GM21381 (cell line): ENCODE measurements around the gene PROCA1.
"Not testable (repeated sequence)": the region's sequence is repeated elsewhere in the genome, so short reads cannot be mapped to it uniquely, and the experiment has no call there.

ENCODE experiments used
- ATAC-seq: cut with Tn5 transposase; IDR thresholded peaks from one replicate; pipeline ENCODE4 v1.9.1; 2021; ENCODE audit warnings: mild to moderate bottlenecking, moderate library complexity; ENCODE audit not compliant: unreplicated experiment

Gene PROCA1

GRCh38 chr17:28744104-28744971, 32.6 kb upstream of the PROCA1 start:
- ATAC-seq: peak; percentile 30

GRCh38 chr17:28743243-28744103, 31.8 kb upstream of the PROCA1 start, which contains the start of gene TRAF4:
TSS of gene TRAF4 (plus strand) at chr17:28744011. CDS start at chr17:28744113, 102 bp downstream.
- peak; percentile 69 for ATAC-seq

DNA sequence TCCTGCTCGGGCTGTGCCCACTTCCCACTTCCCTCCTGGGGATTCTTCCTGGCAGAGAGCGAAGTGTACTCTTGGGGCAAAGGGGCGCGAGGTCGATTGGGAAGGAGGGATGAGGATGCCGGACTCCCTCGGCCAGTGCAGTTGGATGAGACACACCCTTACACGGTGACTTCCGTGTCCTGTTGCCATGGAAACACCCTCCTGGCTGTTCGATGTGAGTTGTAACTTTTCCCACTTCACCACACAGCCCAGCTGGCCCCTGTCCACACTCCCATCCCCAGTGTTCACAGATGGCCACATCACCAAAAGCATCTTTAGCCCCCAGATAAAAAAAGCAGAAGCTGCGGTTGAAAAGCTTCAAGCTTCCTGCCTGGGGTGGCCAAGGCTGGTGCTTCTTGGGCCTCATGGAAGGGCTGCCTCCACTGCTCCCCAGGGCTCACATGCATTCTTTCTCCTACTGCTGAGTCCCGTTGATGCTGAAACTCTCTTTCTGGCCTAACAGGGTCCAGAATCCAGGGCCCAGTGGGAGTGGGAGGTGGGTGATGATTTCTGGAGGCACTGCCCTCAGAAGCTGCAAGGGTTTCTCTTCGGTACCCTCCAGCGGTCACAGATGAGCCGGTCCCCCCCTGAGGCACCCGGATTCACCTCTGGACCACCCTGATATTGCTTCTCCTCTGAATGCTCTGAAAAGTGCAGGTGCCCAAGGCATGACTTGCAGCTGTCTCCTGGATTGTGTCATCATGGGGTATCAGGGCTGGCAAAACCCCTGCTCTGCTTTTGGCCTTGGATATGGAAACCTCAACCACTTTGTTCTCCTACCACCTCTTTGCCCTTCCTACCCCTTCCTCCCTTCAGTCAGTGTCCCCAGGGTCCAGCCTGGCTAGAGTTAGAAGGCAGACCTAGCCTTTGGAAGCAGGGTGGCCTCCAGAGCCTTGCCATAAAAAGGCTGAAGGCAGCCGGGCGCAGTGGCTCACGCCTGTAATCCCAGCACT, 30.0 kb upstream of the PROCA1 start:
- no peak for ATAC-seq

GRCh38 chr17:28740406-28741357, 29.0 kb upstream of the PROCA1 start:
- no peak for ATAC-seq

- peak; percentile 28 for ATAC-seq
Observed at GRCh38 chr17:28738680-28739384, 27.1 kb upstream of the PROCA1 start.

DNA sequence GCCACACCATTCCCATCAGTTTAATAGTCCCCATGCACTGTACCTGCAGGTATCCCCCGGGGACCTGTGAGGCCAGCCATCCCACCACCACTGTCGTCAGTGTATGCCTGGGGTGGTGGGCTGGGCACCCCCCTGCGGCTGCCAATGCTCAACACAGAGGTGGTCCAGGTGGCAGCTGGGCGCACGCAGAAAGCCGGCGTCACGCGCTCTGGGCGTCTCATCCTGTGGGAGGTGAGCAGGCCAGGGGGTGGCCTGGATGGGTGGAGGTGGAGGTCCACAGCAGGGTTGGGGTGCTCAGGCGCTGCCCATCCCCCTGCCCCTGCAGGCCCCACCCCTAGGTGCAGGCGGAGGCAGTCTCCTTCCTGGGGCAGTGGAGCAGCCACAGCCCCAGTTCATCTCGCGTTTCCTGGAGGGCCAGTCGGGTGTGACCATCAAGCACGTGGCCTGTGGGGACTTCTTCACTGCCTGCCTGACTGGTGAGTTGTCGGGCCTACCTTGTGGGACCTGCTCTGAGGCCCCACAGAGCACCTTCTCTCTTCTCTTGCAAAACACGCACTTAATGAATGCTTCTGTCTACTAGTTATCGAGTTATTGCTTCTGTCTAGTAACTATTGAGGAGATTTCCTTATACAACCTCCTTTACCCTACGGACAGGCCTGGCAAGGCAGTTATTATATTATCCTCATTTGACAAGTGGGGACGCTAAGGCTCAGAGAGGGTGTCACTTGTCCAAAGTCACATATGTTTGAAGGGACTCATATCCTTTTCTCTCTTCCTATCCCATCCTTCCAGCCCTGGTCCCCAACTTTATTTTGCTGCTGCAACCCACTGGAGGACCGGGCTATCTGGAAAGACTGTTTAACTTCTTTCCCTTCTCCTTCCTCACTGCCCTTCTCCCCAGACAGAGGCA, 26.3 kb upstream of the PROCA1 start:
- ATAC-seq: peak; percentile 61

DNA sequence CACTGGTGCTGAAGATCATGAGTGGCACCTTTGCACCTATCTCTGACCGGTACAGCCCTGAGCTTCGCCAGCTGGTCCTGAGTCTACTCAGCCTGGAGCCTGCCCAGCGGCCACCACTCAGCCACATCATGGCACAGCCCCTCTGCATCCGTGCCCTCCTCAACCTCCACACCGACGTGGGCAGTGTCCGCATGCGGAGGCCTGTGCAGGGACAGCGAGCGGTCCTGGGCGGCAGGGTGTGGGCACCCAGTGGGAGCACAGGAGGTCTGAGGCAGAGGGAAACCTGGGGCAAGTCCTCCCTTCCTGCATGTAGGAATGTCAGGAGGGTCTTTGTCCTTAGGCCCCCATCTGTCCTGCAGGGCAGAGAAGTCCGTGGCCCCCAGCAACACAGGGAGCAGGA, 25.6 kb upstream of the PROCA1 start:
- ATAC-seq: no peak

- ATAC-seq: not testable (repeated sequence)
Observed at GRCh38 chr17:28735913-28736769, 24.5 kb upstream of the PROCA1 start.

DNA sequence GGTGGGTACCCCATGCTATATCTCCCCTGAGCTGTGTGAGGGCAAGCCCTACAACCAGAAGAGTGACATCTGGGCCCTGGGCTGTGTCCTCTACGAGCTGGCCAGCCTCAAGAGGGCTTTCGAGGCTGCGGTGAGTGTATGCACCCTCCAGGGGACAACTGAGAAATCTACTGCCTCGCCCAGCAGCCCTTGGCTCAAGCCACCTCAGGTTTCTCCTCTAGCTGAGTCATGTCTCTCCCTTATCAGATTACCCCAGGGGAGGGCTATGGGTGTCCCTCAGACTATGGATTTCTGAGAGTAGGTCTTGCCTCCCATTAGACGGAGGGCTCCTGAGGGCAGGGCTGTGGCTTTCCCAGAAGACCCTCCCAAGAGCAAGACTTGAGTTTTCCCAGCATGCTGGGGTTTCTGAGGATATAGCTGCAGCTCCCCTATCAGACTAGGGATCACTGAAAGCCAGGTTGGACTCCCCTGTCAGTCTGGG, 23.6 kb upstream of the PROCA1 start:
- ATAC-seq: no peak

DNA sequence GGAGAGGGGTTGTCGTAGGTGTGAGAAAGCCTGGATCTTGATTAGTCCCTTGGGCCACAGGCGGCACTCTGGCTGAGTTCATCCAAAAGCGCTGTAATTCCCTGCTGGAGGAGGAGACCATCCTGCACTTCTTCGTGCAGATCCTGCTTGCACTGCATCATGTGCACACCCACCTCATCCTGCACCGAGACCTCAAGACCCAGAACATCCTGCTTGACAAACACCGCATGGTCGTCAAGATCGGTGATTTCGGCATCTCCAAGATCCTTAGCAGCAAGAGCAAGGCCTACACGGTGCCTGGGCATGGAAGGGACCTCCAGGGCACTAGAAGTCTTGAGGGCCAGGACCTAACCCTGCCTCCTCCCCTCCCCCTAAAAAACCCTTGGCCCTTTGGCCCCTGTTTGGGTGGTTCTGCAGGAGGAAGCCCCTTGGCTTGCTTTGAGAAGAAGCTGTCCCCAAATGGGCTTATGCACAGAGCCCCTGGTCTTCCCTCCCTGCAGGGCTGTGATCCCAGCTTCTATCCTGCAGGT, 23.1 kb upstream of the PROCA1 start:
- no peak for ATAC-seq

DNA sequence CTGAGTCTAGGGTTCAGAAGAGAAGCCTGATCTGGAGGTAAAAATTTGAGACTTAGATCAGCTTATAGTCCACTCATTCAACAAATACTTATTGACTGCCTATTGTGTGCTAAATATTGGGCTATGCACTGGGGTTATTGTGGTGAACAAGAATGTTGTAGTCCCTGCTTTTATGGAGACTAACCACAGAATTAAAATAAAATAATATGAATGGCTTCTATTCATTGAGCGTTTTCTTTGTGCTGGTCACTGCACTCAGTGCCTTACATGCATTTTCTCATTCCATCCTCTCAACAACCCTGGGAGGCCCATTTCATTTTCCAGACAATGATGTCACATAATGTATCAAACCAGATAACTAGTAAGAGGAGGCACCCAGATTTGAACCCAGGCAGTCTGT, 21.7 kb upstream of the PROCA1 start:
- no peak for ATAC-seq

GRCh38 chr17:28729950-28730330, 18.3 kb upstream of the PROCA1 start:
- no peak for ATAC-seq

DNA sequence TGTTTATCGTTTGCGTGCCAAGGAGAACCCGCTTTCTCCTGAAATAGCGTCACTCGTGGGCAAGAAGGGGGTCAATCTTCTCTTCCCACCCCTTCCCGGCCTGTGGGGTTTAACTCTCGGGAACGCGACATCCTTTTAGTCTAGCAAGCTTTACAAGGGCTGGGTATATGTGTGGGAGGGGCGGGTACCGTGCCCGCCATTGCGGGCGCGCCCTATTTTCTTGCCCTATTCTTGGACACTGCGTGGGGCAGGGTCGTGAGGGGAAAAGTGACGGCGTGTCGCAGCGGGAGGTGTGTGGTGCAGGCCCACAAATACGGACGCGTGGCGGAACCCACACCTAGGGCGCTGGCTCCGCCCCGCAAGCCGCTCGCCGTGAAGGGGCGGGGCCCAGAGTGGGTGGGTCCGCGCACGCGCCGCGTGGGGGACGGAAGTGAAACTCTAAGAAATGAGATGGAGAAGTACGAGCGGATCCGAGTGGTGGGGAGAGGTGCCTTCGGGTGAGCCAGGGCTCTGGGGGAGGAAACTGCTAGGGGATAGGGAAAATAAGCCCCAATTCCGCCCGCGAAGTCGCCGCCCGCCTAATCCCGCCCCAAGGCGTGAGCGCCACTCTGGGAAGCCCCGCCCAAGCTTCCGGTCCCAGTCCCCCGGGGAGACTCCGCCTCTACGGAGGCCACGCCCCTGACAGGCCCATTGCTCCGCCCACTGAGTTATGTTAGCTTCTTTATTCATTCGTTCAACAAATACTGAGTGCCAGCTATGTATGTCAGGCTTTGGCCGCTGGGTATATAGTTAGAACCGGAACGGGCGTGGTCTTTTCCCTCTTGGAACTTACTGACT, 16.9 kb upstream of the PROCA1 start, which contains the start of gene NEK8:
Gene NEK8, plus strand, starts transcription at position 425 of the 837 bp plus-strand sequence. Its CDS starts 26 bp downstream, at position 451.
- ATAC-seq: peak; percentile 37

GRCh38 chr17:28726627-28727491, 15.2 kb upstream of the PROCA1 start:
- ATAC-seq: peak; percentile 38
